KMS-11 (cell line): ENCODE data around the gene ILF2.

Experiments
- H2AFZ ChIP-seq: fragments of 200-600 bp; sonication (generic); 2 replicates; pipeline ENCODE4 v1.6.1; 2016; ENCODE audit warnings: antibody characterized with exemption, mixed run types, low read depth
- H3K27ac ChIP-seq: fragments of 200-600 bp; sonication (generic); 2 replicates; pipeline ENCODE4 v1.6.1; 2016; ENCODE audit warnings: mild to moderate bottlenecking, mixed run types
- H3K27me3 ChIP-seq: fragments of 200-600 bp; sonication (generic); 2 replicates; pipeline ENCODE4 v1.6.1; 2017; ENCODE audit warnings: mild to moderate bottlenecking, low read depth, mixed run types, moderate library complexity; ENCODE audit not compliant: insufficient read depth
- H3K36me3 ChIP-seq: fragments of 200-600 bp; sonication (generic); 2 replicates; pipeline ENCODE4 v1.6.1; 2017; ENCODE audit warnings: mild to moderate bottlenecking, mixed run types; ENCODE audit not compliant: insufficient read depth
- H3K4me1 ChIP-seq: fragments of 200-600 bp; sonication (generic); 2 replicates; pipeline ENCODE4 v1.6.1; 2016; ENCODE audit warnings: mild to moderate bottlenecking, low read depth, mixed run types; ENCODE audit not compliant: poor library complexity, severe bottlenecking
- H3K4me2 ChIP-seq: fragments of 200-600 bp; sonication (generic); 2 replicates; pipeline ENCODE4 v1.7.0; 2016; ENCODE audit warnings: mild to moderate bottlenecking, mixed run types
- H3K4me3 ChIP-seq: fragments of 200-600 bp; sonication (generic); IDR thresholded peaks from 2 replicates; pipeline ENCODE4 v1.6.1; 2017; ENCODE audit warnings: low read depth, low read length, mixed read lengths; ENCODE audit not compliant: insufficient read depth
- H3K79me2 ChIP-seq: fragments of 200-600 bp; sonication (generic); 2 replicates; pipeline ENCODE4 v1.6.1; 2016; ENCODE audit warnings: low read depth, mixed run types; ENCODE audit not compliant: insufficient read depth
- H3K9ac ChIP-seq: fragments of 200-600 bp; sonication (generic); 2 replicates; pipeline ENCODE4 v1.6.1; 2016; ENCODE audit warnings: mild to moderate bottlenecking, mixed run types
- H4K20me1 ChIP-seq: fragments of 200-600 bp; sonication (generic); 2 replicates; pipeline ENCODE4 v1.6.1; 2016; ENCODE audit warnings: mild to moderate bottlenecking, mixed run types; ENCODE audit not compliant: insufficient read depth
- TF ChIP-seq, protein P1 (sequence below): fragments of 200-600 bp; sonication (generic); conservative IDR thresholded peaks from 2 replicates; pipeline ENCODE4 v1.6.1; 2017; ENCODE audit warnings: low read depth, mild to moderate bottlenecking, antibody characterized with exemption, low read length, moderate library complexity, mixed read lengths

ILF2 gene

DNA sequence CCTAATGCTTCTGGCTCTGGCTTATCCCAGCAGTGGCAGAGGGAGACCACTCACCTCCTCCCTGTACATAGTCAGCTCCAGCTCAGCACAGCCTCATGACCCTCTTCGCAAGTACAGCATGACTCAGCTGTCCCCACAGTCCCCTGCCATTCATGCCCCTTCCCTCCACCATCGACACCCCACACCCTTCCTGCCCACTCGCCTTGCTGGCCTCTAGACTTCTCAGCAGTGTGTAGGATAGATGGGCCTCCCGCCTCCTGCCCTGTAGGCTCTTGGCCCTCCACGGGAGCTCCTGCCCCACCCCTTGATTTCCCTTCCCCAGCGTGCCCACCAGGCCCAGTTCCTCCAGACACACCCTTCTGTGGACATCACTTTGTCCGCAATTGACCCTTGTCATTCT lies 17.5 kb upstream of the ILF2 start:
- no peak overlapping the region for H3K27ac ChIP-seq
- no peak overlapping the region for H3K4me3 ChIP-seq
- H3K9ac ChIP-seq = no peak overlapping the region
- H3K27me3 ChIP-seq = peaks cover 21% of the 10 kb centered on the region; the same call in 1 of the 2 replicates
- no peaks in the 10 kb centered on the region for H3K79me2 ChIP-seq
- H4K20me1 ChIP-seq = no peaks in the 10 kb centered on the region
- H3K4me1 ChIP-seq = no peaks in the 10 kb centered on the region
- no peak overlapping the region for H2AFZ ChIP-seq
- H3K4me2 ChIP-seq = no peak overlapping the region
- no peaks in the 10 kb centered on the region for H3K36me3 ChIP-seq
- TF ChIP-seq, protein P1, sequence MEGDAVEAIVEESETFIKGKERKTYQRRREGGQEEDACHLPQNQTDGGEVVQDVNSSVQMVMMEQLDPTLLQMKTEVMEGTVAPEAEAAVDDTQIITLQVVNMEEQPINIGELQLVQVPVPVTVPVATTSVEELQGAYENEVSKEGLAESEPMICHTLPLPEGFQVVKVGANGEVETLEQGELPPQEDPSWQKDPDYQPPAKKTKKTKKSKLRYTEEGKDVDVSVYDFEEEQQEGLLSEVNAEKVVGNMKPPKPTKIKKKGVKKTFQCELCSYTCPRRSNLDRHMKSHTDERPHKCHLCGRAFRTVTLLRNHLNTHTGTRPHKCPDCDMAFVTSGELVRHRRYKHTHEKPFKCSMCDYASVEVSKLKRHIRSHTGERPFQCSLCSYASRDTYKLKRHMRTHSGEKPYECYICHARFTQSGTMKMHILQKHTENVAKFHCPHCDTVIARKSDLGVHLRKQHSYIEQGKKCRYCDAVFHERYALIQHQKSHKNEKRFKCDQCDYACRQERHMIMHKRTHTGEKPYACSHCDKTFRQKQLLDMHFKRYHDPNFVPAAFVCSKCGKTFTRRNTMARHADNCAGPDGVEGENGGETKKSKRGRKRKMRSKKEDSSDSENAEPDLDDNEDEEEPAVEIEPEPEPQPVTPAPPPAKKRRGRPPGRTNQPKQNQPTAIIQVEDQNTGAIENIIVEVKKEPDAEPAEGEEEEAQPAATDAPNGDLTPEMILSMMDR = no peak

- Histone ChIP-seq H3K36me3 (no peaks in the 10 kb centered on the region), H3K9ac (no peak overlapping the region), H3K4me3 (no peak overlapping the region), H3K27me3 (peaks cover 28% of the 10 kb centered on the region; the same call in 1 of the 2 replicates), H4K20me1 (no peaks in the 10 kb centered on the region), H2AFZ (no peak overlapping the region), H3K4me1 (no peaks in the 10 kb centered on the region), H3K79me2 (no peaks in the 10 kb centered on the region), H3K4me2 (no peak overlapping the region), H3K27ac (no peak overlapping the region)
- TF ChIP-seq, protein P1 = no peak
Measured at GRCh38 chr1:153687346-153688125, 16.7 kb upstream of the ILF2 start.

DNA sequence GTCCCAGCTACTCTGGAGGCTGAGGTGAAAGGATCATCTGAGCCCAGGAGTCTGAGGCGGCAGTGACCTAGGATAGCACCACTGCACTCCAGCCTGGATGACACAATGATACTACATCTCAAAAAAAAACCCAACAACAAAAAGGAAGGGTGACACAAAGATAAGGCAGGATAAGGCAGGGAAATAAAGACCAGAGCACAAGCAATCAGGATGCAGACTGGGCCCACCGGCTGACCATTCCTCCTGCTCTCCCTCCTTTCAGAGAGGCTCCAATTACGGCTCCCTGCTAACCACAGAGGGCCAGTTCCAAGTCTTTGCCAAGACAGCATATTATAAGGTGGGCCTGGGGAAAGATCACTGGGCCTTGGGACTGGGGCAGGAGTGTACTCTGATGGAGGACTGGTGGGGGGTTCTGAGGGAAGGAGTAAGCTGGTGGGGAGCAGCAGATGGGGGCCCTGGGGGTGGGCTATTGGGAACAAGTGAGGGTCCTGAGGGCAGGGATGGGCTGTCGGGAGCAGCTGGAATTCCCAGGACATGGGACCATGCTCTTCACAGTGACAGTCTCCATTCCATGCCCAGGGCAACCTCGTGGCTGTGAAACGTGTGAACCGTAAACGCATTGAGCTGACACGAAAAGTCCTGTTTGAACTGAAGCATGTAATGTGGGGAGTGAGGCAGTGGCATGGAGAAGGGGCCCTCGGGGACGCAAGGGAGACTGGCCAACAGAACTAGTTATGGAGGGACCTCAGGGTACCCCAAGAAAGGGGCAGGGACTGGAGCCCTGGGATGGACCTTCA lies 14.9 kb upstream of the ILF2 start:
- Histone ChIP-seq H3K4me1 (no peaks in the 10 kb centered on the region), H2AFZ (no peak overlapping the region), H4K20me1 (no peaks in the 10 kb centered on the region), H3K9ac (no peak overlapping the region), H3K27me3 (peaks cover 45% of the 10 kb centered on the region; the same call in 1 of the 2 replicates), H3K4me2 (no peak overlapping the region), H3K36me3 (no peaks in the 10 kb centered on the region), H3K4me3 (no peak overlapping the region), H3K27ac (no peak overlapping the region), H3K79me2 (no peaks in the 10 kb centered on the region)
- TF ChIP-seq, protein P1 = no peak

DNA sequence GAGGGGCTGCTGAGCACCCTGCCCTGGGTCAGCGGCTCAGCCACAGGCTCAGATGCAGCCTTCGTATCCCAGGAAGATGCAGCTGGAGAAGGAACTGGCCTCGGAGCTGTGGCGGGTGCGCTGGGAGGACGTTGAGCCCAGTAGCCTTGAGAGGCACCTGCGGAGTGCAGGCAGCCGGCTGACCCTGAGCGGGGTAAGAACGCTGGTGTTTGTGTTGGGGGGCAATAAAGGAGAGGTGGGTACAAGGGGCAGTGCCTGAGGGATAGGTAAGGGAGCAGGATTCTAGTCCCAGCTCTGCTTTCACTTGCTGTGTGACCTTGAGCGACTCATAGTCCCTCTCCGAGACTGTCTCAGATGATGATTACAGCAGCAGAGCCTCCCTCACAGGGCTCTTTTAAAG lies 14.1 kb upstream of the ILF2 start:
- no peaks in the 10 kb centered on the region for H3K36me3 ChIP-seq
- no peak overlapping the region for H3K27ac ChIP-seq
- H3K4me1 ChIP-seq = no peaks in the 10 kb centered on the region
- no peak overlapping the region for H3K9ac ChIP-seq
- no peak overlapping the region for H2AFZ ChIP-seq
- TF ChIP-seq, protein P1 = no peak
- no peaks in the 10 kb centered on the region for H4K20me1 ChIP-seq
- no peak overlapping the region for H3K4me2 ChIP-seq
- H3K79me2 ChIP-seq = no peaks in the 10 kb centered on the region
- H3K4me3 ChIP-seq = no peak overlapping the region
- peaks cover 54% of the 10 kb centered on the region; the same call in 1 of the 2 replicates for H3K27me3 ChIP-seq
